Stimulated activated CD4-positive, alpha-beta T cell treated with anti-CD3 and anti-CD28 coated beads, TNF-alpha, amount 100 ng/mL, for 24 hours (primary cell): ENCODE measurements around the gene GAP43.
"Not testable (repeated sequence)": the region's sequence is repeated elsewhere in the genome, so short reads cannot be mapped to it uniquely, and the experiment has no call there.

ENCODE experiments used
- DNase-seq, 3 experiments: peaks; one replicate each; pipeline ENCODE4 v3.0.0-alpha.2; 2020; ENCODE audit warnings: low read depth in 3 of 3

GAP43 gene

DNA sequence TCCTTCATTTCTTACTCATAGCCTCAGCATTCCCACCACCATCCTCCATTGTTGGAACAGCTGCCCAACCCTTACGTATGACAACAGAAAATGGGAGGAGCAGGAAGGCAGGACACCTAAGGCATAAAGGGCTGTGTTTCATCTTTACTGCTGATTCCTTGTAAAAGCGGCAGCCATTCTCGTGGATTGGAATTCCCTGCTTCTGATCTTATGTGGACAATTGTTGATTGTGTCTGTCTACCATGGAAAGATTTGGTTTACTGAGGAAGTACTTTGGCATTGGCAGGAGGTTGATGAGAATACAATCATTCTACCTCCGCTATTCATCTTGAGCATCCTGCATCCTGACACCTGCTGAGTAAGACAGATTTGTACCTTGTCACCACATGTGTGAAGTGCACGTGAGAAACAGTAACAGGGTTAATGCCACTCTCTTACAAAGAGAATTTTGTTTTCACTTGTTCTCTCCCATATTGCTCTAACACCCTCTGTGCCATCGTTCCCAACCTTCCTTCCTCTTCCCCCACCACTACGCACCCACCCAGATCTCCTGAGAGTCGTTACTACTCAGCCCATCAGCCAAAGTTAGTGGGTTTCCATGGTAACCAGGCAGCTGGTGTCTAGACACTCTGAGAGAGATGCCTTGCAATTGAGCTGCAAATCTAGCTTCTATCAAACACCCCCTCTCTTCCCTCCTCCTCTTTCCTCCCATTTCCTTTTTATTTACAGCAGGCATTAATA is 75.7 kb downstream of the GAP43 start:
- no peak for DNase-seq

DNA sequence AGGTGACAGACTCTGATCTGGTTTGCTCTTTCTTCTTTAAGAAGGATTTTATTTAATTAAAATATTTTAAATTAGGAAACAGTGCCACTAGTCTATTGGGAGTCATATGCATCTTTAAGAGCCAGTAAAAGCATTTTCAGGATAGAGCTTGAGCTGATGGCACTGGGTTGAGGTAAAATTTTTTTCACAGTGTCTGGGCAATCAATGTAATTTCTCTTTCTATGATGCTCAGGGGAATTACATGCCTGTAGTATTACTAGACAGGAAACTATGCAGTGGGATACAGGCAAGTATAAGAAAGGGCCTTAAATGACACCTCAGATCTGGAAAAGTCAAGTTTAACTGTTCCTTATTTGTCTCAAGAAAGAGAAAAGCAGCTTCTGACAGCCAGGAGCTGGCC is 76.4 kb downstream of the GAP43 start:
- DNase-seq, result no peak

DNA sequence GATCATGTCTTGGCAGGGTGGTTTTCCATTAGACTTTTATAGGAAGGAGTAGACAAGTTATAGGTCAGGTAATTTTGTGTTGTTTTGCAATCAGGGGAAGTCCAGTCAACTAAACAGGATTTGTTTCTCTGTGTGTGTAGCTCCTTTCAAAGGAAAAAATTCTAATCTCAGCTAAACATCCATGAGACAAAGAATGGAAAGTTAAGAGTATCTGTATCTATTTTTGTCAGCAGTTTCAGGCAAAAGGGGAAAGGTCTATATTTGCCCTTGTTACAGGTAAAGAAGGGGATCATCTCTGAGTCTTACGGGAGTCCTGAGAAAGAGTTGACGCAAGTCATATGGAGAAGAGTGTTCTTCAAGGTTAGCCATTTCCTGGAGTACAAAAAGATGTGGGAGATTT is 79.3 kb downstream of the GAP43 start:
- DNase-seq, result no peak

DNA sequence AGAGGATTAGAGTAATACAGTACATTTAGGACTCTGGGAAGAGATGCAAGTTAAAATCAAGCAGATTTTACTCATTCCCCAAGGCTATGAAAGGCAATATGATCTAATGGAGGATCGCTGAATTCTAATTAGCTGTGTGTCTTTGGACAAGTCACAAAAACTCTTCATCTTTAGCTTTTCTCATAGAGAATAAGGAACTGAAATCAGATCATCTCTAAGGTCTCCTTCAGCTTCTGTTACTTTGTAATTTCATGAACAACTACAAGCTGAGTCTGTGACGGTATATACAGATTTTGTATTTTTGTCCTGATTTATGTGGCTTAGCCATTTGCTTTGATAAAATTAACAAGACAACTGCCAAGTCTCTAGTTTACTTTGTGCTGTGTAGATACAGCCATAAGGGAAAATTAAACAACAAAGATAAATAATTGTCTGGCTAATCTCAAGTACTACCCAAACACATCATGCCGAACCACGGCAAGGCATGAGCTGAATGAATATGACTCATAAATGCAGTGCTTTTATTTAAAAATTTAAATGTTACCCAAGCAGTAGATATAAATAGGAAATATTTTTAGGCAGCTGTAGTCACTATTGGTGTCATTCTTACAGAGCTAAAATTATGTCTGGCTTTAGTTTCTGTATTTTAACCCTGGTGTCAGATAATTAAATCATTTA is 81.5 kb downstream of the GAP43 start:
- no peak for DNase-seq

DNA sequence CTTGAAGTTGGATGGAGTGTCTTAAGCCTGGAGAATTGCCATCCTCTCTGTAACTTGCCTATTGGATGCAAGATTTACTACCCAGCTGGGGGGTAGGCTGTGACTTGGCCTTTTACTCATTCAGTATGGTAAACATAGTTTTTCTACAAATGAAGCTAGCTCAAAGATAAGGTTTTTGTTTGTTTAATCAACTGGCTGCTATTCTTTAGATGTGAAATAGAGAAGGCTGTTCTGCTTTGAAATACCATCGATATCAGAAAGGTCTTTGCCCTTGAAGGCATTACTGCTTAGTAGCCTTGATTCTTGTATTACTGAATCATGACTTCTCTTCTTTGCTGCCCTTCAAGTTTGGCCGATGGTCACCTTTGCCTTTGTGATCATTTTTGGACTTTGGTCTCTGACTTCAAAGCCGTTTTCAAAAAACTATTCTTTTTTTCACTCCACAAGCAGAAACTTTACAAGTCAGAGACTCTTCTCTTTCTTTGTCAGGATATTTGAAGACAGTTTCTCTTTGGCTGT is 83.1 kb downstream of the GAP43 start:
- no peak for DNase-seq

DNA sequence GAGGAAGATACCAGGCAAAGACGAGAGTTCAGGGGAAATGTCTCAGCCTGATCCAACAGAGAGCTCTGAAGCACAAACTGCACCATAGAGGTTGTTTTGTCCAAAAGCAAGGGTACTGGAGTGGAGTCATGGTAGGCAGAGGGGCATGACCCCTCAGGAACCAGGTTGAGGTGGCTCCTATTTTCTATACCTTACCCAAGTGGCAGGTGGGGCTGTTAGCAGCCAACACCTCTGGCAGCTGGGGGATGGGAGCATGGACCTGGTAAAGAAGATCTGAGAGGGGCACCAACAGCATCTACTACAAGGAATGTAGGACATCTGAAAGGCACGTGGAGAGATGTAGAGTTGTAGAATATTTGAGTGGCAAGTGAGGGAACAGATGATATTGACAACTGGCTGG is 85.2 kb downstream of the GAP43 start:
- DNase-seq, result no peak

DNA sequence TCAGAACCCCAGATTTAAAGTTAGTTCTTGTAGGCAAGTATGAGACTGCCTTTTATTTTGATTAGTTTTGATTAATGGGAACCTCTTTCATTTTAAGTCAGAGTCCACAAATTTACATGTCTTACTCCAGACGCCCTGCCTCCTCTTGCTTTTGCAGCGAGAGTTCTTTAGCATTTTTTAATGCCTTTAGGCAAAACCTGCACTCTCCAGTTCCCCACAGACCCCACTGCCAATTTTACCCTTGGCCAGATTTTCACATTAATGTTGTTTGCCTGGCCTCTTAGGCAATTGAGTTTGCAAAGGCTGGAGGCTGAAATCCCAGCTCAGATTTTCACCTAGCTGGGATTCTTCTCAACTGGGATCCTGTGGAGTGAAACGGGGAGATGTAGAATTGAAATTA is 85.8 kb downstream of the GAP43 start:
- no peak for DNase-seq

DNA sequence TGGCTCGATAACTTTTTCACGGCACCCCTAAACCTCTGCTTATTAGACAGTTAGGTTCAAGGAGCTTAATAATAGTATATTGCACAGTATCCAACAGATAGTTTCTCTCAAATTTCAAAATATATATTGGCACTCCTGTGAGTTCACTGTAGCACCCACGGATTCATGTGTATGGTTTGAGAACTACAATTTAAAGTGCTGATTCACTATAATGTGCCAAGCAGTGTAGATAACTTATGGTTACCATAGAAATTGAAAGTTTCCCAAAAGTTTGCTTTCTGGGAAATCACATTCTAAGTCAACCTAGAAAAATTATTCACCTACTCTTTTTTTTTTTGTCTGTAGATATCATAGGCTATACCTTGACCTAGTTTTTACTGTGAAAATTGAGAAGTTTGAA is 86.6 kb downstream of the GAP43 start:
- DNase-seq, result no peak

DNA sequence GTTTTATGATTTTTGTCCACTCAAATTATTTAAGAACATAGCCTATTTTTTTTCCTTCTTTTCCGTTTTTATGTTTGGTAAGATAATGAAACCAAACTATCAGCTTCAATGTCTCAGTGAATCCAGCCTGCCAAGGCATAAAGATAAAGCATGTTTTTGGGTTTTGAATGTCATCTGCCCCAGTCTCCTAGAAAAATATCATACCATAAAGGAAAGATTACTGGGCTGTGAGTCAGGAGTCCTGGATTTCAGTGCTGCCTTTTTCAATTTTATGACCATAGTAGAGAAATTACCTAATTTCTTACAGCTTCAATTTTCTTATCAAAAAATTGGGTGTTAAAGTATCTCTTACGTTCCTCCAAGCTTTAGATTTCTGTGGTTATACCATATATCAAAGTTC is 87.5 kb downstream of the GAP43 start:
- no peak for DNase-seq

DNA sequence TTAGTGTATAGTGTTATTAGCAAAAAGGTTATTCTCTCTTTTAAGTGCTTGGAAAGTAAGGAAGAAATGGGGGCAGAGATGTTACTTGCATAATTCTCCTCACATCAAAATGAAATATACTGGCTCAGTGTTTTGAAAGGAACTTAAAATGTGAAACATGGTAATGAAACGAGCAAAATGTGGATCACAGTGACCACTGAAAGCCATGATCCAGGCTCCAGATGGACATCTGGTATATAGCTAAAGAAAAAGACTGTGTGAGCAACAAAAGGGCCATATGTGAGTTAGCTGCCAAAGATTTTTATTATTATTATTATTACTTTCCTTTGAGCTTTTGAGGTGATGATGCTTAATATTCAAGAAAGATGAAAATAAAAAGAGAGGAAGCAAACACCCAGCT is 89.6 kb downstream of the GAP43 start:
- DNase-seq, result no peak

DNA sequence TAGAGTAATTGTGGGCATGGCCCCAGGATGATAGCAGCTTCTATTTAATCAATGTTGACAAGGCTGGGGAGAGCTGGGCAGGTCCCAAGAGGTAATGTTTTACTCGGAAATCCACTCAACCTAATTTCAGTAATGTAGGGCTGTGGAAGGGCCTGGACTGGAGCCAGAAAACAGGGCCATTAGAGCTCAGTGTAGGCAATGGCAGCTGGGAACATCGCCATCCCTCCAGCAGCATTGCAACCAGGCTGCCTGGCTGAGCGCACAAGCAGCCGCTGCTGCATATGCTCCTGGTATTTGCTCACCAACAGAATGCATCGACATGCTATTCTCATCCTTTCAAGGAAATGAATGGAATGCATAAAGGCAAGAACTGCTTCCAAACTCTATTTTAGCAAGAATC is 90.0 kb downstream of the GAP43 start:
- no peak for DNase-seq

DNA sequence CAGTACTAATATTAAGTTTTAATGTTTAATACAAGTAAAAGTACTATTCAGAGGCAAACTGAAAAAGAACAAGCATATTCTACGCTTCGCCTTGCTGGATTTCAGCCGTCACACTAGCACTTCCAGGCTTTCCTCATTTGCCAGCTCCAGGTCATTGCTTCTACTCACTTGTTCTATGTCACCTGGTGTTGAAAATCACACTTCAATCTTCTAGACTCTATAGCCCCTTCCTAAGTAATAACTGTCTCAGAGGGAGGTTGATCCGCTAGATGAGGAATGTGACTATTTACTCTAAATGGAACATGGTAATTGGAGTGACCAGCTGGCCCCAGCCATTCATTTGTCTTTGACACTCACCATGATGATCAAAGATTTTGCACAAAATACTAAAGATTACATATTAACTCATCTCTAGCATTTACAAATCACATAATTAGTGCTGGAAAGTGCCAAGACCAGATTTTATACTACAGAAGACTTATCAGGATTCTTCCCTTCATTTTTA is 92.0 kb downstream of the GAP43 start:
- no peak for DNase-seq

DNA sequence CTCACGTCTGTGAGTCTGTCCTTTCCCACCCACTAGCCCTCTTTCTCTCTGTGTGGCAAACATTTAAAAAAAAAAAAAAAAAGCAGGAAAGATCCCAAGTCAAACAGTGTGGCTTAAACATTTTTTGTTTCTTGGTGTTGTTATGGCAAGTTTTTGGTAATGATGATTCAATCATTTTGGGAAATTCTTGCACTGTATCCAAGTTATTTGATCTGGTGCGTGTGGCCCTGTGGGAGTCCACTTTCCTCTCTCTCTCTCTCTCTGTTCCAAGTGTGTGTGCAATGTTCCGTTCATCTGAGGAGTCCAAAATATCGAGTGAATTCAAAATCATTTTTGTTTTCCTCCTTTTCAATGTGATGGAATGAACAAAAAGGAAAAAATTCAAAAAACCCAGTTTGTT is 97.7 kb downstream of the GAP43 start:
- DNase-seq, result no peak

DNA sequence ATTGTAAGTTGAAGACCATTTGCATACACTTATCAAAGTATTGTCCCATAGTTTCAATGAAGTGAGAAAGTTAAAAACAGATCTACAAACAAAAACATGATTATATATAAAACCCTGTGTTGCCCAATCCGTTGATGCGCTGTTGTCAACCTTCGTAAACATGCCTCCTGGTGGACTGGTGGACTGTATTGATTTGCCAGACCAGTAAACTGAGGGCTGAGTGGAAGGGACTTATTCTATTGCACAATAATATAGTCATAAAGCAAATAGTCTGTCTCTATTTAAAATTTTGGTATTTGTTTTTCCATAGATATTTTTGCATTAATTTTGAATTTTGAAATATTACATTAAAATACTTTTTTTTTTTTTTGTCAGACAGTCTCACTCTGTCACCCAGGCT is 102.5 kb downstream of the GAP43 start:
- no peak for DNase-seq

DNA sequence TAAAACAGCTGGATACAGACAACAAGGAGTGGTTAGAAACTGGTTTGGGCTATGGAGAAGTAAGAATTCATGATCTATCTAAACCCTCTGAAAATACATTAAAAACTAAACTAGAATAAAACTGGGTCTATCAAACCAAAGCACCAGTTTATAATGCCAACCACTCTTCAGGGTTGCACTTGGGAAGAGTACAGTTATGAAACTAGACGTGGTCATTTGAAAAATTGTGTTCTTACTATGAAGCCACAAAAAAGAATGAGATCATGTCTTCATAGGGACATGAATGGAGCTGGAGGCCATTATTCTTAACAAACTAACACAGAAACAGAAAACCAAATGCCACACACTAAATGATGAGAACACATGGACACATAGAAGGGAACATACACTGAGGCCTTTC is 103.8 kb downstream of the GAP43 start:
- no peak for DNase-seq

DNA sequence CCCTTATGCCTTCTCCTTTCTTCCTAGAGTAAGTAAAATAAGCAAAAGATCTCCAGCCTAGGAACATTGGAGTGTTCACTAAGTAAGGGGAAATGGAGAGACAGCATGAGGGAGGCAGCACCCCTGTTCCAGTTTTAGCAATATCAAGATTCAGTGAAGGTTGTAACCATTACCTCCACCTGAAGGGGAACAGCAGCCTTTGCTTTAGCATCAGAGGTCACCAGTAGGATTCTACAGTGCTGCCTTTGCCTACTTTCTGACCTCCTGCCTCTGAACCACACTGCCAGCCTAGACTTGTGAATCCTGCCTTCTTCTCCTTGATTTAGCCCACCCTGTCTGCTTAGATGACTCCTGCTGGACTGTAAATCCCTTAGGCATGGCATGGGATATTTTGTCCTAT is 104.7 kb downstream of the GAP43 start:
- no peak for DNase-seq

DNA sequence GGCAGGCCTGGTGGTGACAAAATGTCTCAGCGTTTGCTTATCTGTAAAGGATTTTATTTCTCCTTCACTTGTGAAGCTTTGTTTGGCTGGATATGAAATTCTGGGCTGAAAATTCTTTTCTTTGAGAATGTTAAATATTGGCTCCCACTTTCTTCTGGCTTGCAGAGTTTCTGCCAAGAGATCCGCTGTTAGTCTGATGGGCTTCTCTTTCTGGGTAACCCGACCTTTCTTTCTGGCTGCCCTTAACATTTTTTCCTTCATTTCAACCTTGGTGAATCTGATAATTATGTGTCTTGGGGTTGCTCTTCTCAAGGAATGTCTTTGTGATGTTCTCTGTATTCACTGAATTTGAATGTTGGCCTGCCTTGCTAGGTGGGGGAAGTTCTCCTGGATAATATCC is 113.0 kb downstream of the GAP43 start:
- not testable (repeated sequence) for DNase-seq

DNA sequence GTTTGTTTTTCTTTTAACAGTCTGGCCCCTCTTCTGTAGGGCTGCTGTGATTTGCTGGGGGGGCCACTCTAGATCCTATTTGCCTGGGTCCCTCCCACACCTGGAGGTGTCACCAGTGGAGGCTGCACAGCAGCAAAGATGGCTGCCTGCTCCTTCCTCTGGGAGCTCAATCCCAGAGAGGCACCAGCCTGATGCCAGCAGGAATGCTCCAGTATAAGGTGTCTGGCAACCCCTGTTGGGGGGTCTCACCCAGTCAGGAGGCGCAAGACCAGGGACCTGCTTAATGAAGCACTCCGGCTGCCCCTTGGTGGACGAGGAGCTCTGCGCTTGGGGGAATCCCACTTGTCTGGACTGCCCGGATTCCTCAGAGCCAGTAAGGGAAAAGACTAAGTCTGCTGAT is 118.3 kb downstream of the GAP43 start:
- no peak for DNase-seq

DNA sequence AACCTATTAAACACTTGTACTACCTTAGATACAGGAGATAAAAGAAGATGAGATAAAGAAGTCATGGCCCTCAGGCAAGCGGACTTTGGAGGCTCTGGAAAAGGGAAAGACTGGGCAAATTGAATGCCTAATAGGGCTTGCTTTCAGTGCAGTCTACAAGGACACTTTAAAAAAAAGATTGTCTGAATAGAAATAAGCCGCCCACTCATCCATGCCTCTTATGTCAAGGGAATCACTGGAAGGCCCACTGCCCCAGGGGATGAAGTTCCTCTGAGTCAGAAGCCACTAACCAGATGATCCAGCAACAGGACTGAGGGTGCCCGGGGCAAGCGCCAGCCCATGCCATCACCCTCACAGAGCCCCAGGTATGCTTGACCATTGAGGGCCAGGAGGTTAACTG is 121.2 kb downstream of the GAP43 start:
- not testable (repeated sequence) for DNase-seq

DNA sequence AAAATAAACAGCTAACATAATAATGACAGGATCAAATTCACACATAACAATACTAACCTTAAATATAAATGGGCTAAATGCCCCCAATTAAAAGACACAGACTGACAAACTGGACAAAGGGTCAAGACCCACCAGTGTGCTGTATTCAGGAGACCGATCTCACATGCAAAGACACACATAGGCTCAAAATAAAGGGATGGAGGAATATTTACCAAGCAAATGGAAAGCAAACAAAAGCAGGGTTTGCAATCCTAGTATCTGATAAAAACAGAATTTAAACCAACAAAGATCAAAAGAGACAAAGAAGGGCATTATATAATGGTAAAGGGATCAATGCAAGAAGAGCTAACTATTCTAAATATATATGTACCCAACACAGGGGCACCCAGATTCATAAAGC is 129.7 kb downstream of the GAP43 start:
- not testable (repeated sequence) for DNase-seq

DNA sequence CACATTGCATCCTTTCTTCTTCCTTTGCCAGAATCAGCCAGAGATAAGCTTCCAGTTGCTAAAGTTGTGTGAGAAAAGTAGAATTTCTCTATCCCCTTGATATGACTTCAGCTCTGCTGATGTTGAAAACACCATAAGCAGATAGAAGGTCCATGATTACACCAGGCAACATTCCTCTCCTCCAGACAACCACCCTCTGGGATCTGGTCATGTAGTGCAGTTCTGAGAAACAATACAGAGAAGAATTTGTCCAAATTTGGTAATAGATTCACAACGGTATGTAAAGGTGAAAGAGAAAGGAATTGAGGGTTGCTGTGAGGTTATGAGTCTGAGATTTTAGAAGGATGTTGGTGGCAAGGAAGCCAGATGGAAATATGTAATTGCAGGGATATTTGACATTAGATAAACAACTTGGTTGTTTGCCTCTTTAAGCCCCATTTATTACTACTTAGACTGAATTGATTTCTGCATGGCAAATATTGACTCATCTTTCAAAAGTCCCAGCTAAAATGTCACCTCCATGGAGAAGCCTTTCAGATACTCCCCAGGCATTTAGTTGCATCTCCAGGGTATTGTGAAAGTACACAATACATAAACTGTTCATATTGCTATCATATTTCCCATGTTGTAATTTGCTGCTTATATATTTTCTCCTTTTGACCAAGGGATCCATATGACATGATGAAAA is 134.9 kb downstream of the GAP43 start:
- DNase-seq, result no peak

DNA sequence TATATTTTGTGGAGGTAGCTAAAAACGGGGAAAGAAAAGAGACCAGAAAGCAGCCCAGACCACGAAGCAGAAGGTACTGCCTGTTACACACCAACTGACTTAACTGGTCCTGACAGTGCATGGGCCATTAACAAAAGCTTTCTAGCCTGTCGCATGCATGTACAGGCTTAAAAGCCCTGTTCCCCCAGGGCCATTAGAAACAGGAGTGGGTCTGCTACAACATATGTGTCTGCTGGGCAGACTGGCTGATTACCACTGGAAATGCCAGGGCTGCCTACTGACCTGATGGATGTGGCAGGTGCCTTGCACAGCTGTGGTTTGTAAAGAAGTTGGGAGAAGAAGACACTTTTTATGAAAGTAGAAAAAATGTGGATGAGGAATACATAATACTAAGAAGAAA is 137.4 kb downstream of the GAP43 start:
- no peak for DNase-seq

DNA sequence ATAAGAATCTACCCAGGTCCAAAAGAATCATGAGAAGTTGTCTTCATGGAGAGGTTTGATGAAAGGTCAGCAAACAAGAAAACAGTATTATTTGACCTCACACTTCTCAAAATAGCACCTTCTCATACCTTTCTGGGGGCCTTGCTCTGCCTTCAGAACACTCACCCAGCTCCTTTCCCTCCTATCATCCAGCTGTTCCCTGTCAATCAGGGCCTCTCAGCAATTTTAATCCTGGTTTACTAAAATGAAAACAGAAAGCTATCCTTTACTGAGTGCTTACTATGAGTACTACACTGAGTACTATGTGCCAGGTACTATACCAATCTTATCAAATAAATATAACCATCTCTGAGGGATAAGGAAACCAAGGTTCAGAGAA is 138.6 kb downstream of the GAP43 start:
- DNase-seq, result no peak
